Subcutaneous abdominal adipose tissue (tissue), 5 donors: Measurements from ENCODE around the gene ADAM12.
"Not testable (repeated sequence)": the region's sequence is repeated elsewhere in the genome, so short reads cannot be mapped to it uniquely, and the experiment has no call there.

Experiments
- H3K27ac ChIP-seq: one replicate; pipeline ENCODE4 v1.7.0; 2013; ENCODE audit warnings: low read depth, mild to moderate bottlenecking, inconsistent platforms, low read length, moderate library complexity
- H3K27me3 ChIP-seq, 5 donors: one replicate each; pipeline ENCODE4 v1.7.0; 2013; ENCODE audit warnings: low read length in 5 of 5, inconsistent platforms in 1 of 5; ENCODE audit not compliant: control insufficient read depth in 5 of 5, insufficient read depth in 4 of 5
- H3K36me3 ChIP-seq, 5 donors: one replicate each; pipeline ENCODE4 v1.7.0; 2013; ENCODE audit warnings: low read length in 5 of 5; ENCODE audit not compliant: control insufficient read depth in 5 of 5, insufficient read depth in 5 of 5
- H3K4me1 ChIP-seq, 5 donors: one replicate each; pipeline ENCODE4 v1.7.0; 2013; ENCODE audit warnings: low read length in 5 of 5, mild to moderate bottlenecking in 3 of 5, moderate library complexity in 1 of 5; ENCODE audit not compliant: control insufficient read depth in 5 of 5, insufficient read depth in 5 of 5
- H3K4me3 ChIP-seq, 5 donors: one replicate each; pipeline ENCODE4 v1.7.0; 2013; ENCODE audit warnings: low read length in 5 of 5, low read depth in 1 of 5
- H3K9ac ChIP-seq, 5 donors: one replicate each; pipeline ENCODE4 v1.7.0; 2013; ENCODE audit warnings: low read length in 5 of 5, mild to moderate bottlenecking in 4 of 5, moderate library complexity in 3 of 5
- H3K9me3 ChIP-seq, 5 donors: one replicate each; pipeline ENCODE4 v1.7.0; 2013; ENCODE audit warnings: low read length in 5 of 5; ENCODE audit not compliant: control insufficient read depth in 5 of 5
- donor health status: healthy.
- donor health status: healthy.
- donor health status: healthy.
- donor health status: healthy.
- donor health status: healthy.

The ADAM12 gene

GRCh38 chr10:126392068-126392467 lies 3.8 kb upstream of the ADAM12 start:
- Histone ChIP-seq H3K4me3 (no peak overlapping the region), H3K4me1 (peaks cover 5 to 41% (median 28%) of the 10 kb centered on the region in 5 donors), H3K9ac (peak overlapping the region in 1 of 5 donors; percentile 25), H3K27ac (peak overlapping the region; percentile 86), H3K27me3 (peaks cover 0 to 3% (median 0%) of the 10 kb centered on the region in 5 donors), H3K9me3 (no peaks in the 10 kb centered on the region), H3K36me3 (no peaks in the 10 kb centered on the region)

DNA sequence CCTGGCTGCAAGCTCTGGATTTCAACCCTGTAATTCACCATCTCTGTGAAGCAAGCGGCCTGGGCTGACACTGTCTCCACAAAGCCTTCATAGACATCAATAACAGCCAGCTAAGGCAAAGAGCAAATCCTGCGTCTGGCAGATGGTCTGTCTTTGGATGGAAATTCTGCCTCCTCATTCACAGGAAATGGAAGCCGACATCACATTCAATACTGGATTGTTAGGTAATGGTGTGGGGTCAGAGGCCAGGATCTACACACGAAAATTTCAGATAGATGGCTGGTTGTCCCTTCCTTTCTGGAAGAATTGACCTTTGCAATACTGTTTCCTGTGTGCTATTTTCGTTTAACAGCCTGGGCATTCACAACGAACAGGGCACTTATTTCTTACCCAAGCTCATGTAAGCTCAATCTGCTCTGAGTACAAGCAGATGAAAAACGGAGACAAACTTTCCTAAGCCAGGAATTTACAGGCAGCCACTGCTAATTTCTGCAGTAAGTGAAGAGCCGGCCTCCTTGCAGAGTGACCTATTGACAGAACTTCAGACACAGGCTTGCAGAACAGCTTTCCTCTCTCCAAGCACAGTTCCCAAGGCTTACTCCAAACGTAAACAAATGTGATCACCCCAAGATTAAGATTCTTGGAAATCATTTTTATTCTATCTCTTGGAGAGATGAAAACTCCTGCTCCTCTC lies 3.1 kb upstream of the ADAM12 start:
- Histone ChIP-seq H3K27ac (peak overlapping the region; percentile 86), H3K4me1 (peaks cover 5 to 44% (median 33%) of the 10 kb centered on the region in 5 donors), H3K27me3 (peaks cover 0 to 3% (median 0%) of the 10 kb centered on the region in 5 donors), H3K9ac (peak overlapping the region in 1 of 5 donors; percentile 25), H3K36me3 (no peaks in the 10 kb centered on the region), H3K4me3 (no peak overlapping the region), H3K9me3 (no peaks in the 10 kb centered on the region)

DNA sequence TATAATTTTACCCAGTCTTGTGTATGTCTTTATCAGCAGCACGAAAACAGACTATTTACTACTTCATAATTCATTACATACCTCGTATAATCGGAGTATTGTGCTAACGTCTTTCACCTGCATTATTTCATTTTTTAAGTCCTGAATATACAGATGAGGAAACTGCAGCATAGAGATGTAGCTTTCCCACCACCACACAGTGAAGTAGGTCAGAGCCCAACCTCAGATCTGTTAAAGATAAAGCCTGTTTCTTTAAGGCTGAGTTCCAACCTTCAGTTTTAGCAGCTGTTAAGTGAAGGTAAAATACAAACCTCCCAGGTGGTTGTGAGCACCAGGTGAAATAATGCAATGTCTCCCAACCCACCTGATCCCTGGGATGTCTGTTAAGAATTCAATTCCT lies 2.0 kb upstream of the ADAM12 start:
- no peaks in the 10 kb centered on the region for H3K9me3 ChIP-seq
- H3K27me3 ChIP-seq: peaks cover 0 to 3% (median 0%) of the 10 kb centered on the region in 5 donors
- no peak overlapping the region for H3K4me3 ChIP-seq
- H3K9ac ChIP-seq: peak overlapping the region in 2 of 5 donors; percentile 11 to 23
- peak overlapping the region; percentile 86 for H3K27ac ChIP-seq
- no peaks in the 10 kb centered on the region for H3K36me3 ChIP-seq
- H3K4me1 ChIP-seq: peaks cover 5 to 47% (median 39%) of the 10 kb centered on the region in 5 donors

- Histone ChIP-seq H3K36me3 (no peaks in the 10 kb centered on the region), H3K9me3 (no peaks in the 10 kb centered on the region), H3K4me3 (peak overlapping the region; percentile 63 to 82 (median 70)), H3K27ac (peak overlapping the region; percentile 86), H3K27me3 (peaks cover 0 to 3% (median 0%) of the 10 kb centered on the region in 5 donors), H3K9ac (peak overlapping the region; percentile 10 to 79 (median 59)), H3K4me1 (peaks cover 8 to 47% (median 35%) of the 10 kb centered on the region in 5 donors)
These were observed 996 bp downstream of the ADAM12 start for GRCh38 chr10:126387041-126387921.

DNA sequence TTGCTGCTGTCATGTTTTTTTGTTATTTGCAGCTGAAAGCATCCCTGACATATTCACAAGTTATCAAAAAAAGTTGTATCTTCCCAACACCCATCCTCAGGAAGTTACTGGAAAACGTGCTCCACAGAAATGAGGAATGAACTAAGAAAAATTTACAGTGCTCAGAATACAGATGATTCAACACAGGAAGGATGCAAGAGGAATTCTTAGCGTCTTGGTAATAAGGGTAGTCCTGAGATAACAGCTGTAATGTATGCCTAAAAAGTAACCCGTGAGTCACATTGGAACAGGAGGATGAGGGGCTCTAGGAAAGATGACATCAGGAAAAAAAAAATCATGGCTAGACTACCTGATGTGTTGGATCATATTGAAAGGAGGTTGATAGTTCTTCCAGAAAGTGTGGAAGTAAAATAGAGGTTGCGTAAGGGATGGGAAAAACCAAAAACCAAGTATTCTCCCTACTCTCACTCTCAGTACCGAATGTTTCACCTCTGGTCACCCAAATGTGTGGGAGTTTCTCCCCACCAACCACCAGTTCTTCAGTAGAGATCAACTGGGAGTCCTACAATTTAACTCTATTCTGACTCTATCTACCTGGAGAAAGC lies 3.9 kb downstream of the ADAM12 start:
- no peak overlapping the region for H3K4me3 ChIP-seq
- H3K9me3 ChIP-seq: no peaks in the 10 kb centered on the region
- no peaks in the 10 kb centered on the region for H3K36me3 ChIP-seq
- peaks cover 3 to 27% (median 12%) of the 10 kb centered on the region in 5 donors for H3K4me1 ChIP-seq
- H3K27me3 ChIP-seq: peaks cover 0 to 3% (median 0%) of the 10 kb centered on the region in 5 donors
- no peak overlapping the region for H3K9ac ChIP-seq
- no peak overlapping the region for H3K27ac ChIP-seq

DNA sequence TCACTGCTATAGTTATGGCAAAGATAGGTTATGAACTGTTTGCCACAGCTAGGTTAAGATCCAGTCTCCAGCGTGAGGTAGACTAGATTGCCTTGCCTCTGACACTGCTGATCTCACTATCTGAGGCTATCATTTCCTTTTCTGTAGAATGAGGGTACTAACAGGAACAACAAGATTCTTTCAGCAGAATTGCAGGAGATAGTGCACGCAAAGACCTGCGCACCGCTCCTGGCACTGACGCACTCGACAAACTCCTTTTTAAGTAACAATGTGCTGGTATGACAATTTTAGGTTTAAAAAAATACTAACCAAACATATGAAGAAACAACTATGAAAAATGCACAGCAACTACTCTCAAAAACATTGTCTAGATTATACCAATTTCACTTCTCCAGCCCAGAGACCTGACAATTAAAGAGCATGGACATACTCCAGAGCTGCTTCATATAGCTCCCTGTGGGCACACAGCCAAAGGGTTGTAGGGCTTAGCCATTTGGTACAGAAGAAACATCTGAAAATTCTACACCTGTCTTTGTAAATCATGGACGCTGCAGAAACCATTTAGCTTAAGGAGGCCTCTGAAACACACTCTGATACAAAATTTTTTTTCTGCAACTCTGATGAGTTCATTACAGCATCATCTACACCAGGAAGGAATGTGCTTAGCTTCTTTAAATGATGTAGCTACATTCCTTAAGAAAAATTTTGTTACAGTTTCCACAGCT lies 7.8 kb downstream of the ADAM12 start:
- Histone ChIP-seq H3K36me3 (no peaks in the 10 kb centered on the region), H3K27ac (no peak overlapping the region), H3K27me3 (no peaks in the 10 kb centered on the region), H3K9me3 (no peaks in the 10 kb centered on the region), H3K9ac (no peak overlapping the region), H3K4me3 (no peak overlapping the region), H3K4me1 (peaks cover 0 to 4% (median 0%) of the 10 kb centered on the region in 5 donors)

GRCh38 chr10:126379166-126379565 lies 9.1 kb downstream of the ADAM12 start:
- not testable (repeated sequence) for H3K27me3 ChIP-seq, H3K27ac ChIP-seq, H3K9ac ChIP-seq, H3K36me3 ChIP-seq, H3K4me3 ChIP-seq, H3K9me3 ChIP-seq, H3K4me1 ChIP-seq

DNA sequence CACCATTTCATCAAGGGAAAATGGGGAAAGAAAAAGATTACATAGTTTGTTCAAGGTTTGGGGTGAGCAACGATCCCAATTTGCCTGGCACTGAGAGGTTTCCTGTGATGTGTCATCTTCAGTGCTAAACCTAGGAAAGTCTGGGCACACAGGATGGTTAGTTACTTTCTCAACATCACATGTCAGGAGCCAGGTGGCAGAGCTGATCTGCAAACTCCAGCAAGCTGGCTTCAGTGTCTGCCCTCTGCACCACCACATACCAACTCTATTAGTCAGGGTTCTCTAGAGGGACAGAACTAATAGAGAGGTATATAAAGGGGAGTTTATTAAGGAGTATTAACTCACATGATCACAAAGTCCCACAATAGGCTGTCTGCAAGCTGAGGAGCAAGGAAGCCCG lies 11.3 kb downstream of the ADAM12 start:
- Histone ChIP-seq H3K9ac (no peak overlapping the region), H3K9me3 (peaks cover 0 to 4% (median 0%) of the 10 kb centered on the region in 5 donors), H3K27me3 (no peaks in the 10 kb centered on the region), H3K27ac (no peak overlapping the region), H3K36me3 (no peaks in the 10 kb centered on the region), H3K4me1 (peaks cover 0 to 10% (median 7%) of the 10 kb centered on the region in 5 donors), H3K4me3 (no peak overlapping the region)

- no peaks in the 10 kb centered on the region for H3K36me3 ChIP-seq
- no peaks in the 10 kb centered on the region for H3K27me3 ChIP-seq
- H3K4me1 ChIP-seq: peaks cover 0 to 10% (median 7%) of the 10 kb centered on the region in 5 donors
- H3K27ac ChIP-seq: no peak overlapping the region
- no peak overlapping the region for H3K4me3 ChIP-seq
- H3K9me3 ChIP-seq: peaks cover 0 to 4% (median 0%) of the 10 kb centered on the region in 5 donors
- no peak overlapping the region for H3K9ac ChIP-seq
These were observed 12.2 kb downstream of the ADAM12 start for GRCh38 chr10:126375926-126376554.
